GM12878 (cell line): ENCODE results near the gene CYP4F11. TPM values are rescaled to one million over a fixed set of nuclear protein-coding genes. Genes with fewer than 3 reads are reported as not detected.

Experiments used
- ATAC-seq: fragments of 200-7000 bp; cut with Tn5 transposase; 3 replicates; pipeline ENCODE4 v1.9.1; 2020; ENCODE audit warnings: mild to moderate bottlenecking, moderate library complexity
- BruUV-seq: library from RNA; stranded (reverse); fragments of 400-500 nt; replicated peaks from 2 replicates; lab custom pipeline; 2021; lab: Mats Ljungman, UMichigan
- CTCF ChIA-PET: fragments of 300-600 bp; sonication (Branson Sonifier 250); formaldehyde crosslinking; extraction: SDS; loops from one replicate; lab custom pipeline; 2021; ENCODE audit warnings: inconsistent platforms; lab: Yijun Ruan, JAX
- POLR2A ChIA-PET: fragments of 350-600 bp; formaldehyde crosslinking; extraction: SDS; loops from one replicate; lab custom pipeline; 2021; ENCODE audit warnings: inconsistent platforms; lab: Charles Lee
- RAD21 ChIA-PET: fragments of 300-600 bp; sonication (Branson Sonifier 250); formaldehyde crosslinking; loops from one replicate; lab custom pipeline; 2023; ENCODE audit warnings: antibody characterized with exemption; ENCODE audit not compliant: unreplicated experiment; lab: Charles Lee
- SMC1A ChIA-PET: fragments of 300-600 bp; sonication (Branson Sonifier 250); formaldehyde crosslinking; loops from one replicate; lab custom pipeline; 2023; ENCODE audit not compliant: unreplicated experiment, uncharacterized antibody; lab: Charles Lee
- DNase-seq: peaks from one replicate; pipeline ENCODE4 v3.0.0-alpha.2; 2011; ENCODE audit warnings: low read depth, low spot score
- FAIRE-seq: peaks from 3 replicates; lab custom pipeline; 2011; peaks lifted over from hg19 to GRCh38; lab: Jason Lieb, UNC
- H2AFZ ChIP-seq: 2 replicates; pipeline ENCODE4 v1.6.0; 2011; ENCODE audit warnings: low read depth, low read length, control low read depth; ENCODE audit not compliant: control insufficient read depth
- H3K27ac ChIP-seq: 2 replicates; pipeline ENCODE4 v1.5.1; 2011; ENCODE audit warnings: control low read depth; ENCODE audit not compliant: control insufficient read depth, insufficient read depth
- H3K27me3 ChIP-seq, 2 experiments: replicated peaks in 1 of 2; 2 replicates each; pipeline versions ENCODE4 v1.6.0 to v1.6.1; 2011; ENCODE audit warnings: low read length in 1 of 2; ENCODE audit not compliant: control insufficient read depth in 2 of 2, insufficient read depth in 2 of 2
- H3K36me3 ChIP-seq, 2 experiments: 2 replicates each; pipeline ENCODE4 v1.5.1; 2011; ENCODE audit warnings: low read length in 1 of 2; ENCODE audit not compliant: control insufficient read depth in 2 of 2, insufficient read depth in 2 of 2
- H3K4me1 ChIP-seq: 2 replicates; pipeline ENCODE4 v1.6.1; 2011; ENCODE audit warnings: mild to moderate bottlenecking, low read length, moderate library complexity, mixed read lengths; ENCODE audit not compliant: control insufficient read depth, insufficient read depth
- H3K4me2 ChIP-seq: 2 replicates; pipeline ENCODE4 v1.6.0; 2011; ENCODE audit warnings: control low read depth; ENCODE audit not compliant: control insufficient read depth, insufficient read depth
- H3K4me3 ChIP-seq: fragments of 200-600 bp; sonication (generic); 2 replicates; pipeline ENCODE4 v1.5.1; 2016
- H3K79me2 ChIP-seq: 2 replicates; pipeline ENCODE4 v1.6.0; 2011; ENCODE audit warnings: low read length; ENCODE audit not compliant: control insufficient read depth, insufficient read depth
- H3K9ac ChIP-seq: 2 replicates; pipeline ENCODE4 v1.8.0; 2011; ENCODE audit warnings: low read length, control low read depth, mixed read lengths; ENCODE audit not compliant: control insufficient read depth, insufficient read depth
- H3K9me3 ChIP-seq: replicated peaks from 3 replicates; pipeline ENCODE4 v1.5.1; 2011; ENCODE audit warnings: mild to moderate bottlenecking, low read length; ENCODE audit not compliant: control insufficient read depth, insufficient read depth
- H4K20me1 ChIP-seq: 2 replicates; pipeline ENCODE4 v1.6.0; 2011; ENCODE audit not compliant: control insufficient read depth, insufficient read depth
- EZH2 ChIP-seq: IDR thresholded peaks from 2 replicates; pipeline ENCODE4 v1.6.1; 2012; ENCODE audit warnings: low read depth, mild to moderate bottlenecking, control low read depth, inconsistent platforms, low read length, borderline replicate concordance; ENCODE audit not compliant: control insufficient read depth
- MTA3 ChIP-seq: IDR thresholded peaks from 2 replicates; pipeline ENCODE4 v1.6.1; 2012; ENCODE audit warnings: low read length, inconsistent platforms, borderline replicate concordance
- MYB ChIP-seq: fragments of 150-350 bp; IDR thresholded peaks from 2 replicates; pipeline ENCODE4 v1.6.1; 2014; ENCODE audit warnings: mild to moderate bottlenecking, low read depth, low read length, borderline replicate concordance
- SMAD1 ChIP-seq: fragments of 450-650 bp; IDR thresholded peaks from 2 replicates; pipeline ENCODE4 v1.6.1; 2018; ENCODE audit warnings: mild to moderate bottlenecking, low read depth; ENCODE audit not compliant: partially characterized antibody
- SMARCA5 ChIP-seq: fragments of 450-650 bp; IDR thresholded peaks from 2 replicates; pipeline ENCODE4 v1.6.1; 2017; ENCODE audit warnings: mild to moderate bottlenecking
- TCF12 ChIP-seq: IDR thresholded peaks from 2 replicates; pipeline ENCODE4 v1.6.1; 2011; ENCODE audit warnings: low read depth, mild to moderate bottlenecking, low read length
- ZNF207 ChIP-seq: fragments of 450-650 bp; IDR thresholded peaks from 2 replicates; pipeline ENCODE4 v1.6.1; 2014; ENCODE audit warnings: antibody characterized with exemption, mild to moderate bottlenecking, borderline replicate concordance
- WGBS: methylation state at CpG from one replicate; pipeline ENCODE4 v1.1.6; 2016; ENCODE audit warnings: low lambda C conversion rate; ENCODE audit not compliant: insufficient replicate concordance, insufficient coverage; ENCODE audit errors: missing lambda C conversion rate; 5-methylcytosine and 5-hydroxymethylcytosine counted together
- in situ Hi-C: fragments of 300-500 bp; cut with MboI; formaldehyde crosslinking; loops from 9 replicates; pipeline ENCODE4 v1.14.3; 2018; ENCODE audit warnings: mixed read lengths
- intact Hi-C: fragments of 100-400 bp; cut with micrococcal nuclease; formaldehyde crosslinking; loops from one replicate; pipeline ENCODE4 v1.14.2; 2022; ENCODE audit not compliant: unreplicated experiment
- polyA plus RNA-seq, 11 experiments: library from polyadenylated mRNA; depleted of rRNA in 4 of 11; unstranded in 6 of 11; stranded (reverse) in 5 of 11; fragments of >200 nt; fragmentation: Nextera tagmentation in 4 of 11; fragmentation: Illumina TruSeq in 1 of 11; extraction: Ambion mirVana in 4 of 11; extraction: Trizol in 1 of 11; gene quantifications; 1 replicate in 1 of 11; 2 replicates in 10 of 11; pipeline versions ENCODE4 v1.2.1 to v1.2.3, GENCODE V29; 2011 to 2016; ENCODE audit warnings: inconsistent platforms in 2 of 11, missing spikeins in 2 of 11, low read depth in 1 of 11
- total RNA-seq, 4 experiments: library from RNA; depleted of rRNA in 3 of 4; stranded (reverse); fragments of >200 nt in 3 of 4; fragmentation: Illumina TruSeq in 1 of 4; extraction: Trizol in 1 of 4; gene quantifications; 2 replicates each; pipeline versions ENCODE4 v1.2.1 to v1.2.3, GENCODE V29; 2013 to 2021
- TF ChIP-seq, protein P1 (sequence below): IDR thresholded peaks from 2 replicates; pipeline ENCODE4 v1.6.1; 2011; ENCODE audit warnings: mild to moderate bottlenecking, low read depth, low read length, moderate library complexity; ENCODE audit not compliant: insufficient replicate concordance
- TF ChIP-seq, protein P2 (sequence below): fragments of 450-650 bp; IDR thresholded peaks from 2 replicates; pipeline ENCODE4 v1.6.1; 2016; ENCODE audit warnings: mild to moderate bottlenecking
- TF ChIP-seq, protein P3 (sequence below): fragments of 450-650 bp; IDR thresholded peaks from 2 replicates; pipeline ENCODE4 v1.6.1; 2016; ENCODE audit warnings: mild to moderate bottlenecking

CYP4F11 gene
- total and polyA plus RNA-seq, 10 of the 15 experiments (the other 5 are each of a cell fraction or from before 2014, with no cell fraction given), result not detected

GRCh38 chr19:15892012-15892411 is 42.3 kb downstream of the CYP4F11 start:
- no TSS peak for BruUV-seq
- no peaks in the 10 kb centered on the region for H3K36me3 ChIP-seq
- CTCF ChIA-PET, result no interaction called here
- 12% methylated on average over 6 of the region's 6 CpGs for WGBS
- intact Hi-C loops, result no loop called here
- no peaks in the 10 kb centered on the region for H3K4me1 ChIP-seq
- no peak overlapping the region for H2AFZ ChIP-seq
- H3K9me3 ChIP-seq, result no peaks in the 10 kb centered on the region; the same call in 2 of the 3 replicates
- no peaks in the 10 kb centered on the region for H3K79me2 ChIP-seq
- RAD21 ChIA-PET, result no interaction called here
- DNase-seq, result no peak
- TF ChIP-seq, protein P1, sequence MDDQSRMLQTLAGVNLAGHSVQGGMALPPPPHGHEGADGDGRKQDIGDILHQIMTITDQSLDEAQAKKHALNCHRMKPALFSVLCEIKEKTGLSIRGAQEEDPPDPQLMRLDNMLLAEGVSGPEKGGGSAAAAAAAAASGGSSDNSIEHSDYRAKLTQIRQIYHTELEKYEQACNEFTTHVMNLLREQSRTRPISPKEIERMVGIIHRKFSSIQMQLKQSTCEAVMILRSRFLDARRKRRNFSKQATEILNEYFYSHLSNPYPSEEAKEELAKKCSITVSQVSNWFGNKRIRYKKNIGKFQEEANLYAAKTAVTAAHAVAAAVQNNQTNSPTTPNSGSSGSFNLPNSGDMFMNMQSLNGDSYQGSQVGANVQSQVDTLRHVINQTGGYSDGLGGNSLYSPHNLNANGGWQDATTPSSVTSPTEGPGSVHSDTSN, result no peak
- TF ChIP-seq MTA3, result no peak
- TF ChIP-seq, all 136 proteins: peak for 0
- FAIRE-seq (no peak), ATAC-seq (no peak)
- no peak overlapping the region for H3K9ac ChIP-seq
- POLR2A ChIA-PET, result no interaction called here
- SMC1A ChIA-PET, result no interaction called here
- H3K4me3 ChIP-seq, result no peak overlapping the region
- in situ Hi-C loops, result no loop called here
- H3K27ac ChIP-seq, result no peak overlapping the region
- H4K20me1 ChIP-seq, result no peaks in the 10 kb centered on the region
- H3K4me2 ChIP-seq, result no peak overlapping the region
- no peaks in the 10 kb centered on the region for H3K27me3 ChIP-seq

DNA sequence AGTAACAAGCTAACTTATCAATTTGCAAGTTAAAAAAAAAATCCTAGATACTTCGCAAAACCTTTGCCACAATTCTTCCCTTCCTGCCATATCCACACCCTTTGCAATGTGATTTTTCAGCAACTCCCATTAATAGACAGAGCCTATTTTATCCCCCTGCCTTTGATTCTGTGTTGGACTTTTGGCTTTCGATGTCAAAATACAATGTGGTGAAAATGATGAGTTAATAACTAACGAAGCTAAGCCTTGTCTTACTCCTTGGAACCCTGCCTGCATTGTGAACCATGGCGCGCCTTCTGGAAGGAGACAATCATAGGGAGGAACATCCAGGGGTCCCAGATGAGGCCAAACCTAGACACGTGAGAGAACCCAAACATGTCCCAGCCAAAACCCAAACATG is 42.9 kb downstream of the CYP4F11 start:
- no peaks in the 10 kb centered on the region for H3K79me2 ChIP-seq
- H3K27me3 ChIP-seq, result no peaks in the 10 kb centered on the region
- H2AFZ ChIP-seq, result no peak overlapping the region
- CTCF ChIA-PET, result interaction anchor here (0.5 to 1.2 kb wide), 3 partner anchors 11 to 191 kb away, joined by 3 read pairs; no protein-coding TSS in a partner anchor
- no peaks in the 10 kb centered on the region for H4K20me1 ChIP-seq
- SMC1A ChIA-PET, result no interaction called here
- no TSS peak for BruUV-seq
- H3K9me3 ChIP-seq, result no peaks in the 10 kb centered on the region; the same call in 2 of the 3 replicates
- POLR2A ChIA-PET, result no interaction called here
- no peak overlapping the region for H3K4me3 ChIP-seq
- intact Hi-C loops, result no loop called here
- FAIRE-seq (no peak), DNase-seq (no peak), ATAC-seq (no peak)
- H3K4me2 ChIP-seq, result no peak overlapping the region
- in situ Hi-C loops, result no loop called here
- WGBS, result 35% methylated on average over 6 of the region's 6 CpGs
- no peak overlapping the region for H3K9ac ChIP-seq
- RAD21 ChIA-PET, result no interaction called here
- no peak overlapping the region for H3K27ac ChIP-seq
- no peaks in the 10 kb centered on the region for H3K4me1 ChIP-seq
- no peaks in the 10 kb centered on the region for H3K36me3 ChIP-seq
- TF ChIP-seq, protein P2, sequence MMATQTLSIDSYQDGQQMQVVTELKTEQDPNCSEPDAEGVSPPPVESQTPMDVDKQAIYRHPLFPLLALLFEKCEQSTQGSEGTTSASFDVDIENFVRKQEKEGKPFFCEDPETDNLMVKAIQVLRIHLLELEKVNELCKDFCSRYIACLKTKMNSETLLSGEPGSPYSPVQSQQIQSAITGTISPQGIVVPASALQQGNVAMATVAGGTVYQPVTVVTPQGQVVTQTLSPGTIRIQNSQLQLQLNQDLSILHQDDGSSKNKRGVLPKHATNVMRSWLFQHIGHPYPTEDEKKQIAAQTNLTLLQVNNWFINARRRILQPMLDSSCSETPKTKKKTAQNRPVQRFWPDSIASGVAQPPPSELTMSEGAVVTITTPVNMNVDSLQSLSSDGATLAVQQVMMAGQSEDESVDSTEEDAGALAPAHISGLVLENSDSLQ, result no peak
- TF ChIP-seq MYB, result no peak
- no peak for TF ChIP-seq ZNF207
- TF ChIP-seq SMARCA5, result no peak
- TF ChIP-seq TCF12, result no peak
- TF ChIP-seq, protein P3, sequence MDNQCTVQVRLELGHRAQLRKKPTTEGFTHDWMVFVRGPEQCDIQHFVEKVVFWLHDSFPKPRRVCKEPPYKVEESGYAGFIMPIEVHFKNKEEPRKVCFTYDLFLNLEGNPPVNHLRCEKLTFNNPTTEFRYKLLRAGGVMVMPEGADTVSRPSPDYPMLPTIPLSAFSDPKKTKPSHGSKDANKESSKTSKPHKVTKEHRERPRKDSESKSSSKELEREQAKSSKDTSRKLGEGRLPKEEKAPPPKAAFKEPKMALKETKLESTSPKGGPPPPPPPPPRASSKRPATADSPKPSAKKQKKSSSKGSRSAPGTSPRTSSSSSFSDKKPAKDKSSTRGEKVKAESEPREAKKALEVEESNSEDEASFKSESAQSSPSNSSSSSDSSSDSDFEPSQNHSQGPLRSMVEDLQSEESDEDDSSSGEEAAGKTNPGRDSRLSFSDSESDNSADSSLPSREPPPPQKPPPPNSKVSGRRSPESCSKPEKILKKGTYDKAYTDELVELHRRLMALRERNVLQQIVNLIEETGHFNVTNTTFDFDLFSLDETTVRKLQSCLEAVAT, result no peak
- TF ChIP-seq EZH2, result no peak
- no peak for TF ChIP-seq SMAD1
